ENCODE results near the gene KCNJ1.

- TF ChIP-seq CTCF (IDR thresholded peaks at IDR 0.05), result no peak
- TF ChIP-seq POLR2A (IDR thresholded peaks at IDR 0.05), result no peak
These were observed 47.9 kb downstream of the KCNJ1 start for GRCh38 chr11:128819198-128819597.

Data from lower leg skin (tissue), 3 donors.